Right lobe of liver (tissue), 6 donors: ENCODE measurements around the gene CORO1A. TPM values are rescaled to one million over a fixed set of nuclear protein-coding genes. Genes with fewer than 3 reads are reported as not detected.
"Not testable (repeated sequence)": the region's sequence is repeated elsewhere in the genome, so short reads cannot be mapped to it uniquely, and the experiment has no call there.

Source experiments
- ATAC-seq, 4 donors: fragments of 200-7000 bp; cut with Tn5 transposase; one replicate each; pipeline ENCODE4 v1.9.1; 2020; ENCODE audit warnings: mild to moderate bottlenecking in 4 of 4, moderate library complexity in 4 of 4
- DNase-seq, 3 donors: peaks; one replicate each; pipeline ENCODE4 v3.0.0-alpha.2; 2020
- H3K27ac ChIP-seq, 3 donors: fragments of 200-600 bp; one replicate each; pipeline ENCODE4 v1.8.0; 2022
- H3K27me3 ChIP-seq, 2 donors: fragments of 200-600 bp; one replicate each; pipeline ENCODE4 v1.8.0; 2022
- H3K36me3 ChIP-seq, 4 donors: fragments of 200-600 bp; sonication (generic) in 1 of 4; one replicate each; pipeline versions ENCODE4 v1.5.1 to v1.8.0; 2017 to 2022; ENCODE audit warnings: control low read depth in 1 of 4
- H3K4me1 ChIP-seq, 4 donors: fragments of 200-600 bp; sonication (generic) in 1 of 4; one replicate each; pipeline versions ENCODE4 v1.5.1 to v1.8.0; 2017 to 2022; ENCODE audit warnings: control low read depth in 1 of 4
- H3K4me3 ChIP-seq, 3 donors: fragments of 200-600 bp; one replicate each; pipeline ENCODE4 v1.8.0; 2022
- H3K9me3 ChIP-seq, 4 donors: fragments of 200-600 bp; sonication (generic) in 1 of 4; one replicate each; pipeline versions ENCODE4 v1.5.1 to v1.8.0; 2017 to 2022; ENCODE audit warnings: control low read depth in 1 of 4
- POLR2A ChIP-seq: fragments of 450-650 bp; IDR thresholded peaks from one replicate; pipeline ENCODE4 v1.6.1; 2017; ENCODE audit warnings: antibody characterized with exemption, mild to moderate bottlenecking
- WGBS: methylation state at CpG from one replicate; pipeline ENCODE4 v1.1.6; 2018; ENCODE audit warnings: low coverage, low lambda C conversion rate; ENCODE audit not compliant: insufficient coverage; ENCODE audit errors: missing lambda C conversion rate; 5-methylcytosine and 5-hydroxymethylcytosine counted together
- intact Hi-C, 2 donors: fragments of 100-400 bp; cut with DNase I; formaldehyde crosslinking; loops; one replicate each; pipeline versions ENCODE4 v1.11.2 to v1.14.1; 2022
- total RNA-seq, 6 experiments: library from RNA; depleted of rRNA in 2 of 6; stranded (reverse); fragments of >200 nt in 2 of 6; fragmentation: NEBNext Ultra II Directional in 3 of 6; extraction: Animal tissue kit (Norgen Biotek cat#: 25700) in 3 of 6; gene quantifications; one replicate each; pipeline versions ENCODE4 v1.1.0 to v1.2.4, GENCODE V29; 2016 to 2023
- TF ChIP-seq, protein P1 (sequence below), 4 donors: fragments of 200-600 bp in 3 of 4; fragments of 450-650 bp in 1 of 4; IDR thresholded peaks; one replicate each; pipeline versions ENCODE4 v1.5.1 to v1.8.0; 2016 to 2022; ENCODE audit warnings: antibody characterized with exemption in 4 of 4, mild to moderate bottlenecking in 2 of 4
- donor health status: DM: no; HTN: yes; CAD: no.
- donor health status: DM: no; HTN: no; CAD: no.
- donor health status: DM: no; HTN: no; CAD: no.
- donor health status: DM: no; HTN: yes; CAD: no.
- donor health status: DM: no; HTN: yes; CAD: no.

CORO1A gene
- total RNA-seq, 6 experiments from 2014 or later: 7.0 to 15.2 (median 7.9) TPM

DNA sequence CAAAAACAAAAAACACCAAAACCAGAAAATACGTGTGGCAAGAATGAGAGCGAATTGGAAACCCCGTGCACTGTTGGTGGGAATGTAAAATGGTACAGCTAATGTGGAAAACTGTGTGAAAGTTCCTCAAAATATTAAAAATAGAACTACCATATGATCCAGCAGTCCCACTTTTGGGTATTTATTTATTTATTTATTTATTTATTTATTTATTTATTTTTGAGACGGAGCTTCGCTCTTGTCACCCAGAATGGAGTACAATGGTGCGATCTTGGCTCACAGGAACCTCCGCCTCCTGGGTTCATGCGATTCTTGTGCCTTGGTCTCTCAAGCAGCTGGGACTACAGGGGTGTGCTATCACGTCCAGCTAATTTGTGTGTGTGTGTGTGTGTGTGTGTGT is 30.9 kb upstream of the CORO1A start:
- Histone ChIP-seq H3K27me3 (no peaks in the 10 kb centered on the region), H3K36me3 (no peaks in the 10 kb centered on the region), H3K4me1 (no peaks in the 10 kb centered on the region), H3K4me3 (no peak overlapping the region), H3K27ac (no peak overlapping the region), H3K9me3 (no peaks in the 10 kb centered on the region)
- DNase-seq (no peak), ATAC-seq (no peak)
- intact Hi-C loops: no loop called here
- TF ChIP-seq, protein P1, sequence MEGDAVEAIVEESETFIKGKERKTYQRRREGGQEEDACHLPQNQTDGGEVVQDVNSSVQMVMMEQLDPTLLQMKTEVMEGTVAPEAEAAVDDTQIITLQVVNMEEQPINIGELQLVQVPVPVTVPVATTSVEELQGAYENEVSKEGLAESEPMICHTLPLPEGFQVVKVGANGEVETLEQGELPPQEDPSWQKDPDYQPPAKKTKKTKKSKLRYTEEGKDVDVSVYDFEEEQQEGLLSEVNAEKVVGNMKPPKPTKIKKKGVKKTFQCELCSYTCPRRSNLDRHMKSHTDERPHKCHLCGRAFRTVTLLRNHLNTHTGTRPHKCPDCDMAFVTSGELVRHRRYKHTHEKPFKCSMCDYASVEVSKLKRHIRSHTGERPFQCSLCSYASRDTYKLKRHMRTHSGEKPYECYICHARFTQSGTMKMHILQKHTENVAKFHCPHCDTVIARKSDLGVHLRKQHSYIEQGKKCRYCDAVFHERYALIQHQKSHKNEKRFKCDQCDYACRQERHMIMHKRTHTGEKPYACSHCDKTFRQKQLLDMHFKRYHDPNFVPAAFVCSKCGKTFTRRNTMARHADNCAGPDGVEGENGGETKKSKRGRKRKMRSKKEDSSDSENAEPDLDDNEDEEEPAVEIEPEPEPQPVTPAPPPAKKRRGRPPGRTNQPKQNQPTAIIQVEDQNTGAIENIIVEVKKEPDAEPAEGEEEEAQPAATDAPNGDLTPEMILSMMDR (IDR thresholded peaks at IDR 0.05): no peak
- TF ChIP-seq POLR2A: no peak
- WGBS: 99% methylated on average over 9 of the region's 9 CpGs

DNA sequence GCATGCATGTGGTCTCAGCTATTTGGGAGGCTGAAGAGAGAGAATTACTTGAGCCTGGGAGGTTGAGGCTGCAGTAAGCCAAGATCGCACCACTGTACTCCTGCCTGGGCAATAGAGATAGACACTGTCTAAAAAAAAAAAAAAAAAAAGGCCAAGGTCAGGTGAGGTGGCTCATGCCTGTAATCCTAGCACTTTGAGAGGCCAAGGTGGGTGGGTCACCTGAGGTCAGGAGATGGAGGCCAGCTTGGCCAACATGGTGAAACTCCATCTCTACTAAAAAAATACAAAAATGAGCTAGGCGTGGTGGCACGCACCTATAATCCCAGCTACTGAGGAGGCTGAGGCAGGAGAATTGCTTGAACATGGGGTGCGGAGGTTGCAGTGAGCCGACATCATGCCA is 28.2 kb upstream of the CORO1A start:
- Histone ChIP-seq H3K27ac (no peak overlapping the region), H3K36me3 (no peaks in the 10 kb centered on the region), H3K27me3 (no peaks in the 10 kb centered on the region), H3K4me3 (no peak overlapping the region), H3K4me1 (no peaks in the 10 kb centered on the region), H3K9me3 (no peaks in the 10 kb centered on the region)
- no peak for ATAC-seq
- TF ChIP-seq, protein P1 (IDR thresholded peaks at IDR 0.05): no peak
- no peak for TF ChIP-seq POLR2A
- DNase-seq: no peak
- intact Hi-C loops: no loop called here
- WGBS: 96% methylated on average over 3 of the region's 5 CpGs

DNA sequence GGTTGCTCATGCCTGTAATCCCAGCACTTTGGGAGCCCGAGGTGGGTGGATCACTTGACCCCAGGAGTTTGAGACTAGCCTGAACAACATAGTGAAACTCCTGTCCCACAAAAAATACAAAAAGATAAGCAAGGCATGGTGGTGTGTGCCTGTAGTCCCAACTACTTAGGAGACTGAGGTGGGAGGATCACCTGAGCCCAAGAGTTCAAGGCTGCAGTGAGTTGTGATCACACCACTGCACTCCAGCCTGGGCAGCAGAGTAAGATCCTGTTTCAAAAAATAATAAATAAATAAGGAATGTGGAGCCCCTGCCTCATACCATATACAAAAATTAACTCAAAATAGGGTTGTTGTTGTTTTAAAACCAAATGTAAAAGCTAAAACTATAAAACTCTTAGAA is 26.2 kb upstream of the CORO1A start:
- Histone ChIP-seq H3K4me1 (no peaks in the 10 kb centered on the region), H3K4me3 (no peak overlapping the region), H3K27ac (no peak overlapping the region), H3K9me3 (no peaks in the 10 kb centered on the region), H3K36me3 (no peaks in the 10 kb centered on the region), H3K27me3 (no peaks in the 10 kb centered on the region)
- ATAC-seq (no peak), DNase-seq (no peak)
- no peak for TF ChIP-seq POLR2A
- WGBS: 83% methylated on average over 1 of the region's 1 CpG
- intact Hi-C loops: no loop called here

DNA sequence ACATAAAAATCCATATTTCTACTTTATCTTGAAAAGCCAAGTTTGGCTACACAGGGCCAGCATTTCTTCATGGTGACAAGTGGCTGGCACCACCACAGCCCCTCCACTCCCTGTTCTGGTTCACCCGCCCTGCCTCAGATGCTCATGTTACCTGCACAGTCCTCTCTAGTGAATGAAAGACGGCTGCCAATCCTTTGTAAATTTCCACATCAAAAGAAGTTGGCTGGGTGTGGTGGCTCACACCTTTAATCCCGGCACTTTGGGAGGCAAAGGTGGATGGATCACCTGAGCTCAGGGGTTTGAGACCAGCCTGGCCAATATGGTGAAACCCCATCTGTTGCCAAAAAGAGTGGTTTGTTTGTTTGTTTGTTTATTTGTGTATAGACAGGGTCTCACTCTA is 19.9 kb upstream of the CORO1A start:
- Histone ChIP-seq H3K36me3 (no peaks in the 10 kb centered on the region), H3K27me3 (no peaks in the 10 kb centered on the region), H3K9me3 (no peaks in the 10 kb centered on the region), H3K27ac (no peak overlapping the region), H3K4me3 (no peak overlapping the region), H3K4me1 (no peaks in the 10 kb centered on the region)
- 83% methylated on average over 2 of the region's 3 CpGs for WGBS
- TF ChIP-seq, protein P1 (IDR thresholded peaks at IDR 0.05): no peak
- no peak for TF ChIP-seq POLR2A
- no peak for ATAC-seq
- DNase-seq: no peak
- intact Hi-C loops: no loop called here

DNA sequence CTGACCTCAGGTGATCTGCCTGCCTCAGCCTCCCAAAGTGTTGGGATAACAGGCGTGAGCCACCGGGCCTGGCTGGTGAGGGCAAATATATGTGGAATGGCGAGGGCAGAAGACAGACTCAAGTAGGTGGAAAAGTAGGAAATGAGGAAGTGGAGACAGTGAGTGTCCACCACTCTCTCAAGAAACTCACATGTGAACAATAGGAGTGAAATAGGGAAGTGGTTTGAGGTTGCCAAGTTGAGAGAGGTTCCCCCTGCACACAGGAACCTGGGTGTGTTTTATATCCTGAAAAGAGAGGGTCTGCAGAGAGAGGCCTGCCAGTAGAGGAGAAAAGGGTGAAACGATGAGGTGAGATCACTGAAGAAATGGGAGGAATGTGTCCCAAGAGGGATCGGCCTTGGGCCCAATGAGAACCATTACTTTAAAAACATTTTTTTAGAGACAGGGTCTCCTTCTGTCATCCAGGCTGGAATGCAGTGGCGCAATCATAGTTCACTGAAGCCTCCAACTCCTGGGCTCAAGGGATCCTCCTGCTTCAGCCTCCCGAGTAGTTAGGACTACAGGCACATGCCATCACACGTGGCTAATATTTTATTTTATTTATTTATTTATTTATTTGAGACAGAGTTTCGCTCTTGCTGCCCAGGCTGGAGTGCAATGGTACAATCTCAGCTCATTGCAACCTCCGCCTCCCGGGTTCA is 17.1 kb upstream of the CORO1A start:
- intact Hi-C loops: no loop called here
- Histone ChIP-seq H3K27ac (no peak overlapping the region), H3K36me3 (no peaks in the 10 kb centered on the region), H3K27me3 (no peaks in the 10 kb centered on the region), H3K4me3 (no peak overlapping the region), H3K9me3 (no peaks in the 10 kb centered on the region), H3K4me1 (peaks cover 0 to 5% (median 0%) of the 10 kb centered on the region in 4 donors)
- WGBS: 74% methylated on average over 11 of the region's 11 CpGs
- ATAC-seq (peak; percentile 54 to 66 (median 56)), DNase-seq (no peak)
- TF ChIP-seq, protein P1 (IDR thresholded peaks at IDR 0.05): no peak
- TF ChIP-seq POLR2A: no peak

DNA sequence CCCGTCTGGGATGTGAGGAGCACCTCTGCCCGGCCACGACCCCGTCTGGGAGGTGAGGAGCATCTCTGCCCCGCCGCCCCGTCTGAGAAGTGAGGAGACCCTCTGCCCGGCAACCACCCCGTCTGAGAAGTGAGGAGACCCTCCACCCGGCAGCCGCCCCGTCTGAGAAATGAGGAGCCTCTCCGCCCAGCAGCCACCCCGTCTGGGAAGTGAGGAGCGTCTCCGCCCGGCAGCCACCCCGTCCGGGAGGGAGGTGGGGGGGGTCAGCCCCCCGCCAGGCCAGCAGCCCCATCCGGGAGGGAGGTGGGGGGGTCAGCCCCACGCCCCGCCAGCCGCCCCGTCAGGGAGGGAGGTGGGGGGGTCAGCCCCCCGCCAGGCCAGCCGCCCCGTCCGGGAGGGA is 14.7 kb upstream of the CORO1A start:
- WGBS: no CpG with 5 or more reads among the region's 29 CpGs
- H3K27ac ChIP-seq, ATAC-seq, intact Hi-C loops, H3K9me3 ChIP-seq, H3K4me1 ChIP-seq, H3K36me3 ChIP-seq, H3K27me3 ChIP-seq, H3K4me3 ChIP-seq, DNase-seq: not testable (repeated sequence)

DNA sequence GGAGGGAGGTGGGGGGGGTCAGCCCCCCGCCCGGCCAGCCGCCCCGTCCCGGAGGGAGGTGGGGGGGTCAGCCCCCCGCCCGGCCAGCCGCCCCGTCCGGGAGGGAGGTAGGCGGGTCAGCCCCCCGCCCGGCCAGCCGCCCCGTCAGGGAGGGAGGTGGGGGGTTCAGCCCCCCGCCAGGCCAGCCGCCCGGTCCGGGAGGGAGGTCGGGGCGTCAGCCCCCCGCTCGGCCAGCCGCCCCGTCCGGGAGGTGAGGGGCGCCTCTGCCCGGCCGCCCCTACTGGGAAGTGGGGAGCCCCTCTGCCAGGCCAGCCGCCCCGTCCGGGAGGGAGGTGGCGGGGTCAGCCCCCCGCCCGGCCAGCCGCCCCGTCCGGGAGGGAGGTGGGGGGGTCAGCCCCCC is 14.0 kb upstream of the CORO1A start:
- H3K9me3 ChIP-seq, DNase-seq, H3K27me3 ChIP-seq, H3K36me3 ChIP-seq, ATAC-seq, H3K4me1 ChIP-seq, H3K4me3 ChIP-seq, H3K27ac ChIP-seq, intact Hi-C loops: not testable (repeated sequence)
- no CpG with 5 or more reads among the region's 38 CpGs for WGBS

DNA sequence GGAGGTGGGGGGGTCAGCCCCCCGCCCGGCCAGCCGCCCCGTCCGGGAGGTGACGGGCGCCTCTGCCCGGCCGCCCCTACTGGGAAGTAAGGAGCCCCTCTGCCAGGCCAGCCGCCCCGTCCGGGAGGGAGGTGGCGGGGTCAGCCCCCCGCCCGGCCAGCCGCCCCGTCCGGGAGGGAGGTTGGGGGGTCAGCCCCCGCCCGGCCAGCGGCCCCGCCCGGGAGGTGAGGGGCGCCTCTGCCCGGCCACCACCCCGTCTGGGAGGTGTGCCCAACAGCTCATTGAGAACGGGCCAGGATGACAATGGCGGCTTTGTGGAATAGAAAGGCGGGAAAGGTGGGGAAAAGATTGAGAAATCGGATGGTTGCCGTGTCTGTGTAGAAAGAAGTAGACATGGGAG is 13.3 kb upstream of the CORO1A start:
- ATAC-seq, H3K36me3 ChIP-seq, intact Hi-C loops, H3K4me3 ChIP-seq, H3K27me3 ChIP-seq, H3K27ac ChIP-seq, DNase-seq, H3K4me1 ChIP-seq, H3K9me3 ChIP-seq: not testable (repeated sequence)
- 27% methylated on average over 2 of the region's 31 CpGs for WGBS
